HG02571 (cell line): ENCODE data around the gene SPAG16.
A peak's percentile ranks its signal among the peaks of the same experiment; 100 is the strongest.

Experiments
- ATAC-seq: cut with Tn5 transposase; IDR thresholded peaks from one replicate; pipeline ENCODE4 v1.9.1; 2021; ENCODE audit warnings: mild to moderate bottlenecking, moderate library complexity; ENCODE audit not compliant: unreplicated experiment

The SPAG16 gene

GRCh38 chr2:213537579-213537978 lies 253.3 kb downstream of the SPAG16 start:
- ATAC-seq: no peak

GRCh38 chr2:213544940-213545339 lies 260.7 kb downstream of the SPAG16 start:
- ATAC-seq: no peak

- no peak for ATAC-seq
Measured at GRCh38 chr2:213545481-213545880, 261.2 kb downstream of the SPAG16 start.

- no peak for ATAC-seq
Measured at GRCh38 chr2:213545964-213546475, 261.8 kb downstream of the SPAG16 start.

- no peak for ATAC-seq
Measured at GRCh38 chr2:213551526-213551925, 267.3 kb downstream of the SPAG16 start.

GRCh38 chr2:213559053-213559452 lies 274.8 kb downstream of the SPAG16 start:
- no peak for ATAC-seq

GRCh38 chr2:213561759-213562158 lies 277.5 kb downstream of the SPAG16 start:
- ATAC-seq: no peak

GRCh38 chr2:213562539-213563180 lies 278.4 kb downstream of the SPAG16 start:
- ATAC-seq: no peak

- ATAC-seq: no peak
Measured at GRCh38 chr2:213566846-213567245, 282.6 kb downstream of the SPAG16 start.

GRCh38 chr2:213609570-213610170 lies 325.4 kb downstream of the SPAG16 start:
- ATAC-seq: no peak

- ATAC-seq: peak; percentile 52
Measured at GRCh38 chr2:213627054-213627710, 342.9 kb downstream of the SPAG16 start.

GRCh38 chr2:213627835-213628460 lies 343.7 kb downstream of the SPAG16 start:
- peak; percentile 32 for ATAC-seq

GRCh38 chr2:213640738-213641425 lies 356.6 kb downstream of the SPAG16 start:
- ATAC-seq: no peak

- ATAC-seq: no peak
Measured at GRCh38 chr2:213644926-213645325, 360.7 kb downstream of the SPAG16 start.

GRCh38 chr2:213649176-213649575 lies 364.9 kb downstream of the SPAG16 start:
- no peak for ATAC-seq

- ATAC-seq: no peak
Measured at GRCh38 chr2:213664817-213665216, 380.6 kb downstream of the SPAG16 start.

- no peak for ATAC-seq
Measured at GRCh38 chr2:213669657-213670056, 385.4 kb downstream of the SPAG16 start.

GRCh38 chr2:213678437-213679218 lies 394.4 kb downstream of the SPAG16 start:
- no peak for ATAC-seq

GRCh38 chr2:213679894-213680293 lies 395.6 kb downstream of the SPAG16 start:
- no peak for ATAC-seq

GRCh38 chr2:213682276-213682675 lies 398.0 kb downstream of the SPAG16 start:
- ATAC-seq: no peak
